ENCODE measurements around the gene B3GAT1. TPM values are rescaled to one million over a fixed set of nuclear protein-coding genes. Genes with fewer than 3 reads are reported as not detected.
"Not testable (repeated sequence)": the region's sequence is repeated elsewhere in the genome, so short reads cannot be mapped to it uniquely, and the experiment has no call there.

B3GAT1 gene
- total RNA-seq, 1 donor from 2014 or later: 1.2 TPM

- intact Hi-C loops (cut with micrococcal nuclease): loop anchor here (1.0 to 10.0 kb wide), 4 partner anchors 97 to 509 kb away; no protein-coding TSS in a partner anchor
Observed at GRCh38 chr11:134359646-134360045, 52.4 kb downstream of the B3GAT1 start.

DNA sequence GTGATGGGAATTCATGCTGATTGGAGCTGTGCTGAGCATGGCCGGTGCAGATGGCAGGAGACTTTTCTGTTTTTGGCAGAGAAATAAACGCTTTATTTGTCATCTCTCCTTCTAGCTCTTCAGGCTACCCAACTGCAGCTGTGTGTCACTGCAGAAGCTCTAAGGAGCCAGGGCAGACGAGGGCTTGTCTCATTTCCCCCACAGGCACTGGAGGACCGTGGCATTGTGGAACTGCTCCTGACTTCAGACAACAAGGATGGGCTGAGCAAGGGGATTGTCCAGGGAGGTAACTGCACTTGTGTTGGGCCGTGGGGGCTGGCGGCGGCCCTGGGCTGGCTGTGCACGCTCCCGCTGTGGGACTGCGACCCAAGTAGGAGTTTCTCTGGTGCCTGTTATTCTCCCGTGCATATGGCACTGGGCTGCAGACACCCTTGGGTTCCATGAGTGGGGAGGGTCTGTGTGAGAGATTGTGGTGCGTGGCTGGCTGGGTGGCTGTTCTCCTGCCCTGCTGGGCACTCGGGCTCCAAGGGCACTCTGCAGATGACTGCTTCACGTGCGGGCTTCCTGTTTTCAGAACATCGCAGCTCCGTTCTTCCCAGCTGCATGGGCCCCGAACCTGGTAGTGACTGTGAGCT, 53.1 kb downstream of the B3GAT1 start:
- intact Hi-C loops (cut with micrococcal nuclease): no loop called here

GRCh38 chr11:134358165-134358855, 53.7 kb downstream of the B3GAT1 start:
- intact Hi-C loops (cut with micrococcal nuclease): no loop called here

DNA sequence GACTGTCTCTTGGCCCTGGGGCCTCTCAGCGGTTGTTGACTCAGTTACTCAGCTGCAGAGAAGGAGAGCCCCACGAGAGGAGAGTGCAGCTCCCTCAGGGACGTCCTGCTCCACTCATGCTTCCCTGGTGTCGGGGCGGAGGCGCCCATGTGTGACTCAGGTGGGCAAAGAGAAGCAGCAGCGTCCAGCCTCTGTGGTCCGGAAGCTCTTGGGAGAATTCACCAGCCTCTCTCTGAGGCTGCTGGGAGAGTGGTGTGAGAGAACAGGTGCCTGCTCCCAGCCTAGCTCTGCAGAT, 54.5 kb downstream of the B3GAT1 start:
- intact Hi-C loops (cut with micrococcal nuclease): no loop called here

DNA sequence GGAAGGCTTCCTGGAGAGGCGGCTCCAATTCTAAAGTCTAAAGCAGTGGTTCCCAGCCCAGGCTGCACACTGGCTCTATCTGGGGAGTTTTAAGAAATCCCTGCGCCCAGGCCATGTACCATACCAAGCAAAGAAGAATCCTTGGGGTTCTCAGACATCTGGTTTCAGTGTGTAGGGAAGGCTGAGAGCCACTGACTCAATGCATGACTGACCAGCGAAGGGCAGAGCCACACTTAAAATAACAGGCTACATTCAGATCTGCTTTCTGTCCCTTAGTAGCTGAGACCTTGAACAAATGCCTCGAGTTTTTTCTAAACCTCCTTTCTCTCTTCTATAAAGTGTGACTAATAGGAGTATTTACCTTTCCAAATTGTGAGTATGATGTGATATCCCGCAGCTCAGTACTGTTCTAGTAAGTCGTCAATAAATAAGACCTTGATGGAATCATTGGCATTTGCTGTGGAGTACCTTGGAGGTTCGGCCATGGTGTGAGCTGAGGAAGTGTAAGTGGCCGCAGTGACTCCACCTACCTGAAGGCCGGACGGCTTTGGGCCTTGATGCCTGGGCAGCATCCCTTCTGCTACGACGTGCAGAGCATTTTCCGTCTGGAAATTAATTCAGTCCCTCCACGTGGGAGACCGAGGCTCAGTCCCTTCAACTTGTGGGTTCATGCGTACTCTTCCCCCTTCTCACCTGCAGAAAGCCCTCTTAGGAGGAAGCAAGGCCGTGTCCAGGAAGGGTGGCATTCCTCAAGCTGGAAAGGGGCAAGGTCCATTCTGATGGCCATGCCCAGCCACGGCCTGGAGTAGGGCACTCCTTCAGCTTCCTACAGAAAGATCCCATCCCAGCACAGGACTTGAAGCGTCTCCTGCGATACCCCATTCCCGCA, 55.1 kb downstream of the B3GAT1 start:
- intact Hi-C loops (cut with micrococcal nuclease): no loop called here

DNA sequence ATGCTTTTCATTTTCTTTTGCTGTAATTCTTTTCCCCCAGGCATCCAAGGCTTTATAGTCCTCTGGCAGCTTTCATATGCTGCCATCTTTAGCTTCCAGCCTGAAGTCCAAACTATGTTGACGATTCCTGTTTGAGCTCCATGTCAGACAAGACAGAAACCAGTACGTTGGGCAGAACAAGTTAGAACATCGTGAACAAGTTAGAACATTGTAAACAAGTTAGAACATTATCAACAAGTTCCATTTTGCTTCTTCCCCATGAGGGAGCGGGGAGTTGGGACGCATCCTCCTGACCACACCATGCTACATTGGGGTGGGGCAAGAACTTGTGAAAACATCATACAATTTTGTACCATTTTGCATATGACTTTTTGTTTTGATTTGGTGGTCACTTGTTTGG, 56.4 kb downstream of the B3GAT1 start:
- intact Hi-C loops (cut with micrococcal nuclease): no loop called here

GRCh38 chr11:134355136-134355535, 56.9 kb downstream of the B3GAT1 start:
- intact Hi-C loops (cut with micrococcal nuclease): no loop called here

DNA sequence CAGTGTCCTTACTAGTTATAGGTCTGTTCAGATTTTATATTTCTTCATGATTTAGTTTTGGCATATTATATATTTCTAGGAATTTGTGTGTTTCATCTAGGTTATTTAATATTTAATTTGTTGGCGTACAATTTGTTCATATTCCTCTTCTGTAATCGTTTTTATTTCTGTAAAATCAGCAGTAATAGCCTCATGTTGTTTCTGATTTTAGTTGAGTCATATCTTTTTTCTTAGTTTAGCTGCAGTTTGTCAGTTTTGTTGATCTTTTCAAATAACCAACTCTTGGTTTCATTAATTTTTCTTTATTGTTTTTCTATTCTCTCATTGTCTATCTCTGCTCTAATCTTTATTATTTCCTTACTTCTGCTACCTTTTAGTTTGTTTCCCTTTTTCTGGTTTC, 59.9 kb downstream of the B3GAT1 start:
- intact Hi-C loops (cut with micrococcal nuclease): no loop called here

- intact Hi-C loops (cut with micrococcal nuclease): no loop called here
Observed at GRCh38 chr11:134350381-134350780, 61.7 kb downstream of the B3GAT1 start.

DNA sequence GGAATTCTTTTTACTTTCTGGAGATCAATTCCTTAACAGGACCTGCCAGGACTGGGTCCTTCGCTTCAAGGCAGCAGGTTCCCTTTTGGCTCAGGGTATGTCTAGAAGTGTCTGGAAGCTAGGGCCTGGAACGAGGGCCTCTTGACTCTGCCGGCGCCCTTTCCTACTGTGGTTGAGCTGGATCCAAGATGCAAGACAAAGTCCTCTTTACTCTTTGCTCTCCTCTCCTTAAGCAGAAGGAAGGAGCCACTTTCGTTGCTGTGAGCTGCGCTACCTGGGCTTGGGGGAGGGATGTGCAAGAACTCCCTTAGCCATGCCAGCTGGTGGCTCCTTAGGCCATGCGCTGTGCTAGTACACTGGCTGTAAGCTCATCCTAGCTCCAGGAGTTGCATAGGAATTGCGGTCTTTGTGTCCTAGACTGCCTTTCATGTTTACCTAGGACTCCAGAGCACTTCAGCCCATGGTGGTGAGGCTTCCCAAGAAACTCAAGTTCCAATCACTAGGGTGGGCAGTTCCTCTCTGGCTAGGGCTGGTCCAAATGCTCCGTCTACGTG, 62.2 kb downstream of the B3GAT1 start:
- intact Hi-C loops (cut with micrococcal nuclease): loop anchor here (1.0 kb wide), 3 partner anchors 19 to 97 kb away; partner anchors contain the start of genes ACAD8, GLB1L2, GLB1L3 and THYN1

GRCh38 chr11:134349109-134349801, 62.8 kb downstream of the B3GAT1 start:
- intact Hi-C loops (cut with micrococcal nuclease): loop anchor here (1.0 kb wide), 3 partner anchors 18 to 96 kb away; partner anchors contain the start of genes ACAD8, GLB1L2, GLB1L3 and THYN1

- intact Hi-C loops (cut with micrococcal nuclease): no loop called here
Observed at GRCh38 chr11:134347441-134347840, 64.6 kb downstream of the B3GAT1 start.

DNA sequence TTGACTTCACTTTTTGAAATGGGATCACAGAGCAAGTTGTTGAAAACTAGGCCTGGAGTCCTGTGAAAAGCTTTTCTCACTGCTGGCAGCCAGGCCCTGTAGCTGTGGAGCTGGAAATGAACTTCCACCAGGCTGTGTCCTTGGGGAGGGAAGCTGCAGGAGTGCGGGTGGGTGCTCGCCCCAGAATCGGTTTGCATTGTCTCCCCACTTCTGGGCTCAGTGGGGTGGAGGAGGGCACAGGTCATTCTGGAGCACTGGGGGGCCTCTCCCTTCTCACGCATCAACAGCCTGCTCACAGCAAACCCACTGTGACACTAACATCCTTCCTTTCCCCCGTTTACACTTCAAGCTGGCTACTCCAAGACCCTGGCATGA, 65.1 kb downstream of the B3GAT1 start:
- intact Hi-C loops (cut with micrococcal nuclease): no loop called here

DNA sequence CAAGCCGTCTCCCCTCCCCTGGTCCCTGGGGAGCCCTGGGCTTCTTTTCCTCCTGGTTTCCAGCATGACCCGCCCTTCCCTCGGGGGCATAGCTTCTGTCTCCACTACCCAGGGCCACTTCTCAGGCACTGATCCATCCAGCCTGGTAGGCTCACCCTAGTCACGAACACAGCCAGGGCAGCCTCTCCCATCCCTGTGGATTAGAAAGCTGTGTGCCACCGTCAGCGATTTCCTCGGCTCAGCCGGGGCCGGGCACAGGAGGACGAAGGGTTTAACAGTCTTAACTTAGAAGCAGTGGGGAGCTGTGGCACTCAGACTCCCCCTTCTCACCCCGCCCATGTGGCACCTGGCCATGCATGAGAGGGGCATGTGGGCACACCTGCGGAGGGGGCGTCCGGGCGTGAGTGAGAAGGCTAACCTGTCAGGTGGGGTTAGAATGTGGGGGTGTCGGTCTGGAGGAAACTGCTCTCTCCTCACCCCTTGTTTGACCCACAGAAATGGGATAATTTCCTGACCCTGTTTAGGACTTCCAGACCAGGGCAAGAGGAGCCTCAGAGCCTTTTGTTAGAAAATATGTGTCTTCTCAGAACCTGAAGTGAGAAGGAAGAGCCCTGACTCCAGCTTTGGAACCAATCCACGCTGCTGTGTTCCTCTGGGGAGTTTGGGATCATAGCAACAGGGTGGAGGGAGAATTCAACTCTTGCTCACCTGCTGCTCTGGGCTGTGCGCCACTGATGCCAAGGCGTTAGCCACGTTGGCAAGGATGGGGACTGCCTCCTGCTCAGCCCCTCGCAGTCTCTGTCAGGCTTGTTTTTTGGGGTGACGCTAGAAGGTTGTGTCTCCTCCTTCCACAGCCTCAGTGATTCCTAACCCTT, 65.7 kb downstream of the B3GAT1 start:
- intact Hi-C loops (cut with micrococcal nuclease): no loop called here

- intact Hi-C loops (cut with micrococcal nuclease): no loop called here
Observed at GRCh38 chr11:134345237-134345550, 66.8 kb downstream of the B3GAT1 start.

- intact Hi-C loops (cut with micrococcal nuclease): not testable (repeated sequence)
Observed at GRCh38 chr11:134344497-134345236, 67.4 kb downstream of the B3GAT1 start.

DNA sequence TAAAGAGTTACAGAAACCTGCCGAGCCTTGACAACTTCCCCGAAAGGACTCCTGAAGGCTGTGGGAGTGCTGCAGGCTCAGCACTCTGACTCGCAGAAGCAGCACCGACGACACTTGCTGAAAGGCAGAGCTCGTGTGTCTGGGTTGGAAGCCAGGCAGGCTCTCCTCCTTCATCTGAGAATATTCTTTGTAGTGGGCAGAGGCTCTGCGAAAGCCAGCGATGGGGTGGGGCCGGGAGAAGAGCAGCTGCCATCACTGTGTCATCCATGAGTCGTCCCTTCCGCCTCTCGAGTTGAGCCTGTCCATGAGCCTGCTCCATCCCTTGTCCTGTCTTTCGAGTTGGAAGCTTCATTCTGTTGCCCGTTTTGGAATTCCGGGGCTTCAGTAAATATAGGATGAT, 68.4 kb downstream of the B3GAT1 start:
- intact Hi-C loops (cut with micrococcal nuclease): no loop called here

GRCh38 chr11:134342572-134343340, 69.3 kb downstream of the B3GAT1 start:
- intact Hi-C loops (cut with micrococcal nuclease): no loop called here

Data from T-helper 1 cell treated with Interleukin-12 subunit alpha and Interleukin-12 subunit beta and Interleukin-4 antibody, amounts not matched to agents 30 ng/mL and 1 ng/mL, for 36 hours (primary cell).